Measurements from ENCODE around the gene BEND3. TPM values are rescaled to one million over a fixed set of nuclear protein-coding genes. Genes with fewer than 3 reads are reported as not detected.

Gene BEND3
- total RNA-seq, 3 donors from 2014 or later (not counting 1 experiment from before 2014, with no cell fraction given) = 1.3 to 1.6 (median 1.3) TPM

DNA sequence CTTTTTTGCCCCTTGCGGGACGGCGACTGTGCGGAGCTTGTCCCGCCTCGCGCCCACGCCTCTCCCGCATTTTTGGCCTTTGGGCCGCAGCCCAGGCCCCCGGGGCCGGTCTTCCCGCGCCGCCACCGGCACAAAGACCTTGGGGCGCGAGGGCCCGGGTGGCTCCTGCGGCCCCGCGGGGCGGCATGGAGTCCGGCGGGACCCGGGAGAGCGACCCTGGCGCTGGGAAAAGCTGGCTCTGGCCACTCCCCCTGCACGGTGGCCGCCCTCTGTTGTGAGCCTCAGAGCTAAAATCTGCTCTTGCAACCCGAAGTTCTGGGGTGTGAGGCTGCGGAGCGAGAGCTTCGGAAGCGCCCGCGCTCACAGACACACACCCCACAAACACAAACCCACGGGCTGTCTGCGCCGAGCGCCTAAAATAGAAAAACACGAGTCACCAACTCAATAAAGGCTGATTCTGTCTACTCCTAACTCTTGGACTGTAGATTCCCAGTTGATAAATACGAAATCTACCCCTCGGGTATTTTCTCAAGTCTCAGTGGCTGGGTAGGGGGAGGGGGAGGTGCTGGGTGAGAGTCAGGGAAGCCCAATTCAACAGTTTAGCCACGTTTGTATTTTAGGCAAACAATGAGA, 496 bp upstream of the BEND3 start:
- ATAC-seq (peak in 1 of 3 donors; percentile 16), DNase-seq (peak; percentile 18 to 52)
- no peaks in the 10 kb centered on the region for H3K36me3 Mint-ChIP-seq
- Histone ChIP-seq H3K9me3 (ENCODE audit: control insufficient read depth, insufficient read depth, low read length) (no peaks in the 10 kb centered on the region), H3K4me3 (ENCODE audit: low read length) (peak overlapping the region; percentile 43), H3K4me1 (ENCODE audit: control insufficient read depth, insufficient read depth, low read length) (peaks cover 19% of the 10 kb centered on the region), H3K27ac (ENCODE audit: low read length) (no peak overlapping the region), H3K36me3 (ENCODE audit: control insufficient read depth, insufficient read depth, low read length) (no peaks in the 10 kb centered on the region), H3K27me3 (ENCODE audit: control insufficient read depth, insufficient read depth, low read length) (peaks cover 6% of the 10 kb centered on the region)
- intact Hi-C loops (cut with micrococcal nuclease) = no loop called here
- H3K27me3 Mint-ChIP-seq (ENCODE audit: low read depth in 2 of 2) = peaks cover 5 to 19% of the 10 kb centered on the region in 2 donors
- peaks cover 18 to 19% of the 10 kb centered on the region in 2 donors for H3K4me1 Mint-ChIP-seq
- under 1% methylated on average over 45 of the region's 45 CpGs for WGBS (ENCODE audit: insufficient coverage)
- H3K9me3 Mint-ChIP-seq = no peaks in the 10 kb centered on the region
- H3K4me3 Mint-ChIP-seq = peak overlapping the region; percentile 88
- no peak overlapping the region for H3K27ac Mint-ChIP-seq
- TF ChIP-seq, protein P1, sequence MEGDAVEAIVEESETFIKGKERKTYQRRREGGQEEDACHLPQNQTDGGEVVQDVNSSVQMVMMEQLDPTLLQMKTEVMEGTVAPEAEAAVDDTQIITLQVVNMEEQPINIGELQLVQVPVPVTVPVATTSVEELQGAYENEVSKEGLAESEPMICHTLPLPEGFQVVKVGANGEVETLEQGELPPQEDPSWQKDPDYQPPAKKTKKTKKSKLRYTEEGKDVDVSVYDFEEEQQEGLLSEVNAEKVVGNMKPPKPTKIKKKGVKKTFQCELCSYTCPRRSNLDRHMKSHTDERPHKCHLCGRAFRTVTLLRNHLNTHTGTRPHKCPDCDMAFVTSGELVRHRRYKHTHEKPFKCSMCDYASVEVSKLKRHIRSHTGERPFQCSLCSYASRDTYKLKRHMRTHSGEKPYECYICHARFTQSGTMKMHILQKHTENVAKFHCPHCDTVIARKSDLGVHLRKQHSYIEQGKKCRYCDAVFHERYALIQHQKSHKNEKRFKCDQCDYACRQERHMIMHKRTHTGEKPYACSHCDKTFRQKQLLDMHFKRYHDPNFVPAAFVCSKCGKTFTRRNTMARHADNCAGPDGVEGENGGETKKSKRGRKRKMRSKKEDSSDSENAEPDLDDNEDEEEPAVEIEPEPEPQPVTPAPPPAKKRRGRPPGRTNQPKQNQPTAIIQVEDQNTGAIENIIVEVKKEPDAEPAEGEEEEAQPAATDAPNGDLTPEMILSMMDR (IDR thresholded peaks at IDR 0.05) = no peak

DNA sequence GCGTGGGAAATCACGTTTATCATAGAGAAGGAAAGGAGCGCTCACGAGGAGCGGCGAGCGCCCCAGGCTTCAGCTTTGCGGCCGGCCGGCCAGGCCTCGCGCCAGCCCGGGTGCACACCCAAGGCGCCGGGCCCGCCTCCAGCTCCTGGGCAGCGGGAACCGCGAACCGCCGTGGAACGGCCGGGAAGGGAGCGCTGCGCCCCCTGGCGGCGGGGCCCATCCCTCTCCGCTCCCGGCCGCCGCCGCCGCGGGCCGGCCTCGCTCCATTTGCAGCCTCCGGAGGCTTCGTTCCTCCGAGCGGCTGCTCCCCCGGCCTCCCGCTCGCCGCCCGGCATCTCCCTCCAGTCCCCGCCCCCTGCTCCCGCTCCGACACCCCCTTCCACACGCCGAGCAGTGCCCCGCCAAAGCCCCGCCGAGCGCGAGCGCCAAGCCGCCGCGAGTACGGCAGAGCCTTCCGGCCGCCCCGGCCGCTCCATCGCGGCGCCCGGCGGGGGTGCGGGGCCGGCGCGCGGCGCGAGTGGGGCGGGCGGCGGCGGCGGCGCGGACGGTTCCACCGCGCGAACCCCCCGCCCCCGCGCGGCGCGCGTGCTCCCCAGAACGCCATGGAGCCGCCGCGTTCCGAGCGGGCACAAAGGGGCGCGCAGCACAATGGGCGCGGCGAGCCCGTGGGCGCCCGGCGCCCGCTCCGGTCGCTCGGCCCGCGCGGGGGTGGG, 946 bp downstream of the BEND3 start:
- WGBS (ENCODE audit: insufficient coverage) = under 1% methylated on average over 116 of the region's 116 CpGs
- DNase-seq (peak; percentile 74 to 86), ATAC-seq (peak; percentile 69 to 85 (median 78))
- Mint-ChIP-seq H3K4me3 (peak overlapping the region; percentile 88), H3K4me1 (peaks cover 18 to 19% of the 10 kb centered on the region in 2 donors), H3K36me3 (no peaks in the 10 kb centered on the region), H3K27ac (no peak overlapping the region), H3K27me3 (ENCODE audit: low read depth in 2 of 2) (peaks cover 5 to 19% of the 10 kb centered on the region in 2 donors), H3K9me3 (no peaks in the 10 kb centered on the region)
- intact Hi-C loops (cut with micrococcal nuclease) = loop anchor here (1.0 kb wide), 1 partner anchor 86 kb away; the partner anchor contains the start of gene MTRES1
- no peaks in the 10 kb centered on the region for H3K9me3 ChIP-seq (ENCODE audit: control insufficient read depth, insufficient read depth, low read length)
- TF ChIP-seq, protein P1 (IDR thresholded peaks at IDR 0.05) = peak; percentile 84
- H3K27ac ChIP-seq (ENCODE audit: low read length) = no peak overlapping the region
- H3K36me3 ChIP-seq (ENCODE audit: control insufficient read depth, insufficient read depth, low read length) = no peaks in the 10 kb centered on the region
- H3K27me3 ChIP-seq (ENCODE audit: control insufficient read depth, insufficient read depth, low read length) = peaks cover 6% of the 10 kb centered on the region
- H3K4me1 ChIP-seq (ENCODE audit: control insufficient read depth, insufficient read depth, low read length) = peaks cover 19% of the 10 kb centered on the region
- peak overlapping the region; percentile 25 for H3K4me3 ChIP-seq (ENCODE audit: low read length)

- H3K36me3 Mint-ChIP-seq = no peaks in the 10 kb centered on the region
- H3K27me3 Mint-ChIP-seq (ENCODE audit: low read depth in 2 of 2) = no peaks in the 10 kb centered on the region
- Histone ChIP-seq H3K4me3 (ENCODE audit: low read length) (no peak overlapping the region), H3K9me3 (ENCODE audit: control insufficient read depth, insufficient read depth, low read length) (no peaks in the 10 kb centered on the region), H3K27me3 (ENCODE audit: control insufficient read depth, insufficient read depth, low read length) (no peaks in the 10 kb centered on the region), H3K27ac (ENCODE audit: low read length) (no peak overlapping the region), H3K36me3 (ENCODE audit: control insufficient read depth, insufficient read depth, low read length) (no peaks in the 10 kb centered on the region), H3K4me1 (ENCODE audit: control insufficient read depth, insufficient read depth, low read length) (peaks cover 5% of the 10 kb centered on the region)
- peaks cover 7% of the 10 kb centered on the region in 2 donors for H3K4me1 Mint-ChIP-seq
- WGBS (ENCODE audit: insufficient coverage) = 35% methylated on average over 1 of the region's 1 CpG
- H3K4me3 Mint-ChIP-seq = no peak overlapping the region
- ATAC-seq (no peak), DNase-seq (no peak)
- intact Hi-C loops (cut with micrococcal nuclease) = no loop called here
- no peaks in the 10 kb centered on the region for H3K9me3 Mint-ChIP-seq
- H3K27ac Mint-ChIP-seq = no peak overlapping the region
- TF ChIP-seq, protein P1 (IDR thresholded peaks at IDR 0.05) = no peak
These were observed 5.1 kb downstream of the BEND3 start for GRCh38 chr6:107110200-107110599.

All from natural killer cell (primary cell).